K562 (cell line): ENCODE data around the gene DYNLT3. TPM values are rescaled to one million over a fixed set of nuclear protein-coding genes. Genes with fewer than 3 reads are reported as not detected.

Source experiments
- ATAC-seq: fragments of 200-7000 bp; cut with Tn5 transposase; 3 replicates; pipeline ENCODE4 v1.9.1; 2020; ENCODE audit warnings: moderate library complexity
- BruUV-seq: library from RNA; stranded (reverse); fragments of 400-500 nt; replicated peaks from 2 replicates; lab custom pipeline; 2021; lab: Mats Ljungman, UMichigan
- CTCF ChIA-PET: fragments of 300-600 bp; formaldehyde crosslinking; extraction: SDS; loops from one replicate; lab custom pipeline; 2021; ENCODE audit warnings: low intra/inter-chr PET ratio; lab: Yijun Ruan, JAX
- POLR2A ChIA-PET: fragments of 300-600, 350-650 bp; sonication (Branson Sonifier 250); formaldehyde crosslinking; extraction: SDS; loops from one replicate; lab custom pipeline; 2021; ENCODE audit warnings: antibody characterized with exemption, inconsistent platforms; lab: Yijun Ruan, JAX
- DNase-seq, 4 experiments: peaks; one replicate each; pipeline versions ENCODE4 v3.0.0 to v3.0.0-alpha.2; 2011 to 2018; ENCODE audit warnings: low spot score in 3 of 4, mixed read lengths in 3 of 4; ENCODE audit errors: extremely low read depth in 1 of 4
- FAIRE-seq: peaks from 2 replicates; lab custom pipeline; 2011; peaks lifted over from hg19 to GRCh38; lab: Jason Lieb, UNC
- H2AFZ ChIP-seq: 2 replicates; pipeline ENCODE4 v1.6.0; 2011; ENCODE audit warnings: low read depth, low read length, control low read depth, inconsistent platforms
- H3K27ac ChIP-seq: fragments of 200-600 bp; 3 replicates; pipeline ENCODE4 v1.8.0; 2011; ENCODE audit warnings: low read depth, mild to moderate bottlenecking, control low read depth, inconsistent platforms, low read length, moderate library complexity, mixed read lengths; ENCODE audit errors: extremely low read depth
- H3K27me3 ChIP-seq, 2 experiments: fragments of 300-600 bp in 1 of 2; 2 replicates in 1 of 2; 3 replicates in 1 of 2; pipeline versions ENCODE4 v1.6.0 to v1.8.0; 2011; ENCODE audit warnings: inconsistent platforms in 2 of 2, low read length in 2 of 2, mild to moderate bottlenecking in 1 of 2, mixed read lengths in 1 of 2, moderate library complexity in 1 of 2; ENCODE audit not compliant: control insufficient read depth in 2 of 2, insufficient read depth in 2 of 2
- H3K36me3 ChIP-seq: fragments of 300-600 bp; 3 replicates; pipeline ENCODE4 v1.8.0; 2011; ENCODE audit warnings: mild to moderate bottlenecking, low read length, inconsistent platforms; ENCODE audit not compliant: control insufficient read depth, insufficient read depth
- H3K4me1 ChIP-seq, 2 experiments: fragments of 200-600 bp in 1 of 2; replicated peaks in 1 of 2; 2 replicates in 1 of 2; 3 replicates in 1 of 2; pipeline versions ENCODE4 v1.5.1 to v1.8.0; 2011; ENCODE audit warnings: inconsistent platforms in 2 of 2, low read length in 2 of 2, mild to moderate bottlenecking in 1 of 2, mixed read lengths in 1 of 2, moderate library complexity in 1 of 2; ENCODE audit not compliant: control insufficient read depth in 2 of 2, insufficient read depth in 2 of 2
- H3K4me2 ChIP-seq: 2 replicates; pipeline ENCODE4 v1.6.1; 2011; ENCODE audit warnings: low read length, control low read depth, inconsistent platforms, mixed read lengths; ENCODE audit not compliant: insufficient read depth
- H3K4me3 ChIP-seq: fragments of 200-600 bp; sonication (generic), shearing (Covaris generic); 2 replicates; pipeline ENCODE4 v1.5.1; 2016; ENCODE audit warnings: control low read depth, inconsistent platforms
- H3K79me2 ChIP-seq: fragments of 200-600 bp; 3 replicates; pipeline ENCODE4 v1.8.0; 2011; ENCODE audit warnings: low read length, inconsistent platforms; ENCODE audit not compliant: control insufficient read depth, insufficient read depth
- H3K9ac ChIP-seq, 2 experiments: 2 replicates each; pipeline versions ENCODE4 v1.6.0 to v1.6.1; 2011; ENCODE audit warnings: low read depth in 2 of 2, low read length in 2 of 2, control low read depth in 1 of 2, inconsistent platforms in 1 of 2, mild to moderate bottlenecking in 1 of 2, mixed read lengths in 1 of 2; ENCODE audit not compliant: insufficient read depth in 1 of 2
- H3K9me1 ChIP-seq: one replicate; pipeline ENCODE4 v1.6.0; 2011; ENCODE audit warnings: inconsistent platforms, mild to moderate bottlenecking, low read length, moderate library complexity; ENCODE audit not compliant: control insufficient read depth, insufficient read depth
- H3K9me3 ChIP-seq: replicated peaks from 2 replicates; pipeline ENCODE4 v1.5.1; 2011; ENCODE audit warnings: low read depth, low read length, inconsistent platforms; ENCODE audit not compliant: control insufficient read depth, insufficient read depth
- H4K20me1 ChIP-seq: replicated peaks from 2 replicates; pipeline ENCODE4 v1.6.1; 2011; ENCODE audit warnings: low read length, inconsistent platforms, mixed read lengths; ENCODE audit not compliant: control insufficient read depth, insufficient read depth
- RAD21 ChIP-seq, 2 experiments: fragments of 250-450 bp in 1 of 2; fragments of 450-650 bp in 1 of 2; sonication (Bioruptor Pico) in 1 of 2; formaldehyde crosslinking in 1 of 2; IDR thresholded peaks in 1 of 2; conservative IDR thresholded peaks in 1 of 2; 2 replicates each; pipeline versions ENCODE4 v1.4.0 to v1.8.0; 2020 to 2022; ENCODE audit warnings: mild to moderate bottlenecking in 2 of 2, moderate library complexity in 1 of 2
- RBM17 ChIP-seq: fragments of 200-400 bp; formaldehyde crosslinking; IDR thresholded peaks from 2 replicates; pipeline ENCODE4 v1.6.1; 2017; ENCODE audit warnings: low read depth, mild to moderate bottlenecking, low read length, borderline replicate concordance
- SREBF2 ChIP-seq: sonication (generic); formaldehyde crosslinking; IDR thresholded peaks from 2 replicates; pipeline ENCODE4 v1.4.0; 2020; ENCODE audit warnings: mild to moderate bottlenecking, missing genetic modification reagents
- WGBS: fragments of 100-300 bp; shearing (Covaris generic); methylation state at CpG from one replicate; pipeline ENCODE4 v1.1.6; 2016; ENCODE audit warnings: low coverage, mixed read lengths; ENCODE audit not compliant: insufficient coverage; ENCODE audit errors: missing lambda C conversion rate; 5-methylcytosine and 5-hydroxymethylcytosine counted together
- in situ Hi-C: fragments of 300-500 bp; cut with MboI; formaldehyde crosslinking; loops from 4 replicates; pipeline ENCODE4 v1.15.0; 2018; ENCODE audit warnings: inconsistent platforms, mixed read lengths
- intact Hi-C: fragments of 100-400 bp; cut with micrococcal nuclease; formaldehyde crosslinking; loops from 2 replicates; pipeline ENCODE4 v1.14.2; 2022
- polyA plus RNA-seq, 8 experiments: library from polyadenylated mRNA; depleted of rRNA in 4 of 8; stranded (reverse) in 5 of 8; unstranded in 3 of 8; fragments of >200 nt; fragmentation: Nextera tagmentation in 2 of 8; fragmentation: Illumina TruSeq in 1 of 8; extraction: Ambion mirVana in 2 of 8; extraction: Trizol in 1 of 8; gene quantifications; 2 replicates each; pipeline versions ENCODE4 v1.2.1 to v1.2.3, GENCODE V29; 2011 to 2014; ENCODE audit warnings: inconsistent platforms in 1 of 8, missing spikeins in 1 of 8
- total RNA-seq, 7 experiments: library from RNA; depleted of rRNA in 6 of 7; stranded (reverse); fragments of >200 nt in 6 of 7; fragmentation: Illumina TruSeq in 2 of 7; extraction: Trizol in 2 of 7; gene quantifications; 2 replicates each; pipeline versions ENCODE4 v1.2.1 to v1.2.3, GENCODE V29; 2011 to 2021; ENCODE audit warnings: low replicate concordance in 1 of 7
- TF ChIP-seq, protein P1 (sequence below), 2 experiments: fragments of 250-450 bp in 1 of 2; fragments of 450-650 bp in 1 of 2; sonication (Bioruptor Pico) in 1 of 2; IDR thresholded peaks; 2 replicates each; pipeline versions ENCODE4 v1.6.1 to v1.8.0; 2016 to 2021; ENCODE audit warnings: mild to moderate bottlenecking in 2 of 2, moderate library complexity in 2 of 2, missing compliant biosample characterization in 1 of 2, missing genetic modification characterization in 1 of 2
- TF ChIP-seq, protein P2 (sequence below): fragments of 450-650 bp; IDR thresholded peaks from 2 replicates; pipeline ENCODE4 v1.6.1; 2018; ENCODE audit not compliant: partially characterized antibody

Gene DYNLT3
- total and polyA plus RNA-seq, 9 of the 15 experiments (the other 6 are each of a cell fraction or from before 2014, with no cell fraction given): 4.5 to 17.5 (median 8.3) TPM

DNA sequence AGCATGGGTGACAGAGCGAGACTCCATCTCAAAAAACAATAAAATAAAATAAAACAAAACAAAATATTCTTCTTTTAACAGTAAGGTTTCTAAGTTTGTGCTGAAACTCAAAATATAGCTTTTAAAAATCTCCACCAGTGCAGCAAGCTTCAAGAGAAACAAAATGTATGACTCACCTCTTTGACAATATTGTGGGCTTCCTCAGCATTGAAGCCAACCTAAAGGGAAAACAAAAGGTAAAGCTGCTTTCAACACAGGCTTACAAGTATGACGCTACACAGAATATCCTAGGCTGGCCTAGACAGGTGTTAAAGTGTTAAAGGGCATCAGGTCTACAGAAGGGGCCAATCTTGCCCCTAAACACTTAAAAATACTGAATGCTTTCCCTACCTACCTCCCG is 1.2 kb downstream of the DYNLT3 start:
- no peak overlapping the region for H2AFZ ChIP-seq
- H3K4me2 ChIP-seq: peak overlapping the region; percentile 18; the same call in 1 of the 2 replicates
- intact Hi-C loops (no loop called here), in situ Hi-C loops (no loop called here)
- no peaks in the 10 kb centered on the region for H3K27me3 ChIP-seq
- DNase-seq (no peak), FAIRE-seq (no peak), ATAC-seq (no peak)
- no peaks in the 10 kb centered on the region for H3K36me3 ChIP-seq
- WGBS: 44% methylated on average over 3 of the region's 3 CpGs
- no peak overlapping the region for H3K9ac ChIP-seq
- POLR2A ChIA-PET: interaction anchor here (1.1 kb wide), 1 partner anchor 11 kb away, joined by 3 read pairs; no protein-coding TSS in a partner anchor
- no peaks in the 10 kb centered on the region for H3K9me3 ChIP-seq
- no peak overlapping the region for H3K27ac ChIP-seq
- H3K9me1 ChIP-seq: no peaks in the 10 kb centered on the region
- no peaks in the 10 kb centered on the region for H4K20me1 ChIP-seq
- H3K79me2 ChIP-seq: no peaks in the 10 kb centered on the region
- CTCF ChIA-PET: no interaction called here
- TF ChIP-seq, protein P1, sequence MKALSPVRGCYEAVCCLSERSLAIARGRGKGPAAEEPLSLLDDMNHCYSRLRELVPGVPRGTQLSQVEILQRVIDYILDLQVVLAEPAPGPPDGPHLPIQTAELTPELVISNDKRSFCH (CRISPR knock-in tag; IDR thresholded peaks at IDR 0.05): no peak
- TF ChIP-seq, protein P1 (tag; IDR thresholded peaks at IDR 0.05): no peak
- TF ChIP-seq SREBF2 (CRISPR knock-in tag) (no peak), RAD21 (CRISPR knock-in tag; conservative IDR thresholded peaks at IDR 0.05 in 1 of 2, IDR thresholded peaks at IDR 0.05 in 1 of 2) (no peak), RBM17 (no peak)
- TF ChIP-seq, protein P2, sequence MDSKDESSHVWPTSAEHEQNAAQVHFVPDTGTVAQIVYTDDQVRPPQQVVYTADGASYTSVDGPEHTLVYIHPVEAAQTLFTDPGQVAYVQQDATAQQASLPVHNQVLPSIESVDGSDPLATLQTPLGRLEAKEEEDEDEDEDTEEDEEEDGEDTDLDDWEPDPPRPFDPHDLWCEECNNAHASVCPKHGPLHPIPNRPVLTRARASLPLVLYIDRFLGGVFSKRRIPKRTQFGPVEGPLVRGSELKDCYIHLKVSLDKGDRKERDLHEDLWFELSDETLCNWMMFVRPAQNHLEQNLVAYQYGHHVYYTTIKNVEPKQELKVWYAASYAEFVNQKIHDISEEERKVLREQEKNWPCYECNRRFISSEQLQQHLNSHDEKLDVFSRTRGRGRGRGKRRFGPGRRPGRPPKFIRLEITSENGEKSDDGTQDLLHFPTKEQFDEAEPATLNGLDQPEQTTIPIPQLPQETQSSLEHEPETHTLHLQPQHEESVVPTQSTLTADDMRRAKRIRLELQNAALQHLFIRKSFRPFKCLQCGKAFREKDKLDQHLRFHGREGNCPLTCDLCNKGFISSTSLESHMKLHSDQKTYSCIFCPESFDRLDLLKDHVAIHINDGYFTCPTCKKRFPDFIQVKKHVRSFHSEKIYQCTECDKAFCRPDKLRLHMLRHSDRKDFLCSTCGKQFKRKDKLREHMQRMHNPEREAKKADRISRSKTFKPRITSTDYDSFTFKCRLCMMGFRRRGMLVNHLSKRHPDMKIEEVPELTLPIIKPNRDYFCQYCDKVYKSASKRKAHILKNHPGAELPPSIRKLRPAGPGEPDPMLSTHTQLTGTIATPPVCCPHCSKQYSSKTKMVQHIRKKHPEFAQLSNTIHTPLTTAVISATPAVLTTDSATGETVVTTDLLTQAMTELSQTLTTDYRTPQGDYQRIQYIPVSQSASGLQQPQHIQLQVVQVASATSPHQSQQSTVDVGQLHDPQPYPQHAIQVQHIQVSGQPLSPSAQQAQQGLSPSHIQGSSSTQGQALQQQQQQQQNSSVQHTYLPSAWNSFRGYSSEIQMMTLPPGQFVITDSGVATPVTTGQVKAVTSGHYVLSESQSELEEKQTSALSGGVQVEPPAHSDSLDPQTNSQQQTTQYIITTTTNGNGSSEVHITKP: no peak
- peaks cover 2 to 10% of the 10 kb centered on the region in 2 experiments; a peak in 3 of 5 replicates for H3K4me1 ChIP-seq
- no TSS peak for BruUV-seq
- no peak overlapping the region for H3K4me3 ChIP-seq
